A549 (cell line): ENCODE measurements around the gene SIN3A. TPM values are rescaled to one million over a fixed set of nuclear protein-coding genes. Genes with fewer than 3 reads are reported as not detected.

Experiments
- ATAC-seq, 2 experiments: fragments of 200-7000 bp in 1 of 2; fragments of >200 bp in 1 of 2; cut with Nextera tagmentation in 1 of 2; cut with Tn5 transposase in 1 of 2; 3 replicates each; pipeline versions ENCODE4 v1.8.0 to v1.9.1; 2018 to 2020; ENCODE audit warnings: mild to moderate bottlenecking in 1 of 2, moderate library complexity in 1 of 2
- CTCF ChIA-PET: fragments of 300-600 bp; sonication (Branson Sonifier 250); formaldehyde crosslinking; extraction: SDS; loops from one replicate; lab custom pipeline; 2021; ENCODE audit warnings: antibody characterized with exemption, inconsistent platforms; lab: Yijun Ruan, JAX
- POLR2A ChIA-PET: fragments of 350-600 bp; formaldehyde crosslinking; extraction: SDS; loops from one replicate; lab custom pipeline; 2021; ENCODE audit warnings: antibody characterized with exemption, inconsistent platforms; lab: Yijun Ruan, JAX
- DNase-seq, 2 experiments: peaks; one replicate each; pipeline versions ENCODE4 v3.0.0 to v3.0.0-alpha.2; 2011 to 2016; ENCODE audit warnings: low read depth in 1 of 2, low spot score in 1 of 2
- FAIRE-seq: peaks from 2 replicates; lab custom pipeline; 2011; peaks lifted over from hg19 to GRCh38; lab: Jason Lieb, UNC
- H3K27ac ChIP-seq, 2 experiments: fragments of >200 bp; sonication (Bioruptor Twin); formaldehyde crosslinking; 3 replicates each; pipeline ENCODE4 v1.5.1; 2016 to 2017
- H3K4me1 ChIP-seq: fragments of >200 bp; sonication (Bioruptor Twin); formaldehyde crosslinking; 3 replicates; pipeline ENCODE4 v1.6.1; 2016
- H3K4me2 ChIP-seq: fragments of >200 bp; sonication (Bioruptor Twin); formaldehyde crosslinking; 3 replicates; pipeline ENCODE4 v1.6.1; 2016
- H3K4me3 ChIP-seq: fragments of >200 bp; sonication (Bioruptor Twin); formaldehyde crosslinking; 3 replicates; pipeline ENCODE4 v1.5.1; 2016
- H3K9me3 ChIP-seq: fragments of >200 bp; sonication (Bioruptor Twin); formaldehyde crosslinking; 3 replicates; pipeline ENCODE4 v1.6.1; 2016
- CBX2 ChIP-seq: fragments of 200-600 bp; sonication (generic); IDR thresholded peaks from 2 replicates; pipeline ENCODE4 v1.6.1; 2016; ENCODE audit warnings: low read depth, mild to moderate bottlenecking, borderline replicate concordance
- CBX8 ChIP-seq: fragments of 200-600 bp; sonication (generic); IDR thresholded peaks from 2 replicates; pipeline ENCODE4 v1.6.1; 2016
- CHD2 ChIP-seq: fragments of 150-350 bp; IDR thresholded peaks from 2 replicates; pipeline ENCODE4 v1.6.1; 2014; ENCODE audit warnings: low read length; ENCODE audit not compliant: partially characterized antibody
- CHD4 ChIP-seq: fragments of 200-600 bp; sonication (generic); IDR thresholded peaks from 2 replicates; pipeline ENCODE4 v1.6.1; 2016; ENCODE audit warnings: antibody characterized with exemption, mild to moderate bottlenecking, borderline replicate concordance
- GATA3 ChIP-seq: IDR thresholded peaks from 2 replicates; pipeline ENCODE4 v1.6.1; 2012; ENCODE audit warnings: borderline replicate concordance
- HEYL ChIP-seq: fragments of 250-450 bp; sonication (Bioruptor Pico); IDR thresholded peaks from 2 replicates; pipeline ENCODE4 v1.8.0; 2021; ENCODE audit warnings: mild to moderate bottlenecking, moderate library complexity
- JUNB ChIP-seq: fragments of >200 bp; sonication (Bioruptor Twin); formaldehyde crosslinking; IDR thresholded peaks from 2 replicates; pipeline ENCODE4 v1.6.1; 2016
- MAFK ChIP-seq: fragments of 450-650 bp; IDR thresholded peaks from 2 replicates; pipeline ENCODE4 v1.6.1; 2014; ENCODE audit not compliant: partially characterized antibody
- MAZ ChIP-seq: fragments of 150-350 bp; IDR thresholded peaks from 2 replicates; pipeline ENCODE4 v1.6.1; 2014; ENCODE audit warnings: antibody characterized with exemption, low read depth, low read length, borderline replicate concordance
- NPAS2 ChIP-seq: fragments of 250-450 bp; sonication (Bioruptor Pico); IDR thresholded peaks from 2 replicates; pipeline ENCODE4 v1.8.0; 2022; ENCODE audit warnings: mild to moderate bottlenecking, moderate library complexity, borderline replicate concordance
- PBX3 ChIP-seq: IDR thresholded peaks from 2 replicates; pipeline ENCODE4 v1.6.1; 2012
- PHF8 ChIP-seq: fragments of 200-600 bp; sonication (generic); IDR thresholded peaks from 2 replicates; pipeline ENCODE4 v1.6.1; 2016; ENCODE audit warnings: low read depth, mild to moderate bottlenecking, antibody characterized with exemption, moderate library complexity, borderline replicate concordance
- POLR2A ChIP-seq: IDR thresholded peaks from 2 replicates; pipeline ENCODE4 v1.6.1; 2012; ENCODE audit warnings: mild to moderate bottlenecking, low read length
- RARB ChIP-seq: fragments of 250-450 bp; sonication (Bioruptor Pico); IDR thresholded peaks from 2 replicates; pipeline ENCODE4 v1.8.0; 2021; ENCODE audit warnings: mild to moderate bottlenecking, moderate library complexity
- RFX5 ChIP-seq: fragments of 450-650 bp; IDR thresholded peaks from 2 replicates; pipeline ENCODE4 v1.7.1; 2014; ENCODE audit warnings: antibody characterized with exemption, mild to moderate bottlenecking, moderate library complexity
- RNF2 ChIP-seq: fragments of 200-600 bp; sonication (generic); IDR thresholded peaks from 2 replicates; pipeline ENCODE4 v1.6.1; 2016; ENCODE audit warnings: low read depth, mild to moderate bottlenecking, antibody characterized with exemption, moderate library complexity, borderline replicate concordance
- SMC3 ChIP-seq: fragments of >200 bp; sonication (Bioruptor Twin); formaldehyde crosslinking; IDR thresholded peaks from 3 replicates; pipeline ENCODE4 v1.6.1; 2018; ENCODE audit warnings: inconsistent platforms
- USF2 ChIP-seq: fragments of 450-650 bp; IDR thresholded peaks from 2 replicates; pipeline ENCODE4 v1.6.1; 2014; ENCODE audit warnings: antibody characterized with exemption
- ZC3H11A ChIP-seq: fragments of 450-650 bp; IDR thresholded peaks from 2 replicates; pipeline ENCODE4 v1.6.1; 2014; ENCODE audit warnings: antibody characterized with exemption, mild to moderate bottlenecking
- ZFP36 ChIP-seq: fragments of 450-650 bp; IDR thresholded peaks from 2 replicates; pipeline ENCODE4 v1.6.1; 2014; ENCODE audit warnings: borderline replicate concordance; ENCODE audit not compliant: partially characterized antibody
- ZNF302 ChIP-seq: fragments of 250-450 bp; sonication (Bioruptor Pico); IDR thresholded peaks from 2 replicates; pipeline ENCODE4 v1.9.0; 2021; ENCODE audit warnings: inconsistent platforms, mild to moderate bottlenecking, moderate library complexity
- ZSCAN20 ChIP-seq: fragments of 250-450 bp; sonication (Bioruptor Pico); IDR thresholded peaks from 2 replicates; pipeline ENCODE4 v1.8.0; 2022; ENCODE audit warnings: mild to moderate bottlenecking, moderate library complexity
- WGBS: methylation state at CpG from one replicate; pipeline ENCODE4 v1.1.6; 2017; ENCODE audit errors: missing lambda C conversion rate; 5-methylcytosine and 5-hydroxymethylcytosine counted together
- polyA plus RNA-seq, 4 experiments: library from polyadenylated mRNA; depleted of rRNA in 3 of 4; stranded (reverse); fragments of >200 nt; fragmentation: RNase III in 1 of 4; extraction: RNeasy Plus Mini Kit Qiagen cat#74134 plus additional on column Dnase treatment in 1 of 4; gene quantifications; 2 replicates in 3 of 4; 3 replicates in 1 of 4; pipeline ENCODE4 v1.2.3, GENCODE V29; 2011 to 2017
- TF ChIP-seq, protein P1 (sequence below): fragments of 250-450 bp; sonication (Bioruptor Pico); IDR thresholded peaks from 2 replicates; pipeline ENCODE4 v1.5.0; 2021; ENCODE audit warnings: mild to moderate bottlenecking, moderate library complexity, borderline replicate concordance

Gene SIN3A
- polyA plus RNA-seq, 2 of the 4 experiments (the other 2 are of a cell fraction), result 35.9 to 48.7 TPM

- Histone ChIP-seq H3K4me2 (no peak overlapping the region), H3K9me3 (no peaks in the 10 kb centered on the region), H3K4me3 (no peak overlapping the region), H3K4me1 (peaks cover 21% of the 10 kb centered on the region), H3K27ac (no peak overlapping the region)
- FAIRE-seq (no peak), ATAC-seq (no peak), DNase-seq (no peak)
- TF ChIP-seq POLR2A, result 0 out of 2 replicates have a peak, but pooled peaks have one; percentile 14
- TF ChIP-seq CBX2, result no peak
- POLR2A ChIA-PET, result interaction anchor here (4.2 kb wide), 1 partner anchor 87 kb away, joined by 148 read pairs; the partner anchor contains the start of gene SIN3A
- WGBS, result 84% methylated on average over 3 of the region's 3 CpGs
- CTCF ChIA-PET, result interaction anchor here (0.6 to 4.4 kb wide), 11 partner anchors 11 to 274 kb away, joined by 3 to 72 read pairs (median 15); partner anchors contain the start of genes IMP3 and SIN3A
Observed at GRCh38 chr15:75366163-75366562, 85.3 kb downstream of the SIN3A start.

DNA sequence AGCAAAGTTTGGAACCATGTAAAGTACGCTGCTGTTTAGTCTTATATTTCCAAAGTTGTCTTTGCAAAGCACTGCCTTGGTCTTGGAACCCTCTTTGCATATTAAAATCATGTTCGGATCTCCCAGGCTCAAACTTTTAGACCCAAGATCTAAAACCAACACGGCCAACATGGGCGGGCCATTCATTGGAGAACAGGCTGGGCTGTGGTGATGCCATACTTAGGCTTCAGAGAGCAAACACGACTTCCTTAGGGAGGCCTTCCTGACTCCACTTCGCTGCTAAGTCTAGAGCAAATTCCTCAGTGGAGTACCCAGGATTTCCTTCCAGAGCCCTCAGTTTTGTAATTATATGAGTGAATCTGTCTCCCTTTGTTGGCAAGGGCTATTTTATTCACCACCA is 86.6 kb downstream of the SIN3A start:
- FAIRE-seq, result no peak
- POLR2A ChIA-PET, result no interaction called here

DNA sequence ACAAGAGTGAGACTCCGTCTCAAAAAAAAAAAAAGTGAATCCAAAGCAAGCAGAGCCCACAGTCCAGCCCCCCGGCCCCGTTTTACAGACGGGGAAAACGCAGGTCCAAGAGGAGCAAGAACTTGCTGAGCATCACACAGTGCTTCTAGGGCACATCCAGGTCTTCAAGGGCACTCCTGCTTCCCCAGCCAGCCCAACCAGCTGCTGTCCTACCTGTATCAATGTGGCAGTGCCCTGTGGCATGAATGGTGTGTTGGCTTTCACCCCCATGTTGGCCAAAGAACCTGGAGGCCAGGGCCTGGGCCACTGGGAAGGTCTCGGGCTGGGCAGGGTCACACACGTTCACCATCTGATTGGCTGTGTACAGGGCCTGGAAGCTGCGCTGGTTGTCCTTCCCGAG is 87.7 kb downstream of the SIN3A start:
- H3K9me3 ChIP-seq, result no peaks in the 10 kb centered on the region
- CTCF ChIA-PET, result interaction anchor here (1.2 to 2.4 kb wide), 4 partner anchors 11 to 320 kb away, joined by 3 to 6 read pairs (median 4); partner anchors contain the start of genes NEIL1 and SNUPN
- no peak overlapping the region for H3K27ac ChIP-seq
- WGBS, result 93% methylated on average over 9 of the region's 9 CpGs
- POLR2A ChIA-PET, result no interaction called here
- FAIRE-seq, result no peak
- H3K4me1 ChIP-seq, result peaks cover 6% of the 10 kb centered on the region
- TF ChIP-seq ZFP36 (no peak), ZSCAN20 (CRISPR knock-in tag) (no peak), RNF2 (no peak), SMC3 (no peak), MAZ (no peak), USF2 (no peak), JUNB (no peak), PBX3 (no peak), CBX8 (no peak), RFX5 (no peak), RARB (CRISPR knock-in tag) (no peak), PHF8 (no peak), HEYL (no peak), MAFK (no peak)
- H3K4me2 ChIP-seq, result no peak overlapping the region
- DNase-seq, result no peak
- no peak overlapping the region for H3K4me3 ChIP-seq
- ATAC-seq, result no peak

More for the DNA sequence above, 86.6 kb downstream of the SIN3A start:
- TF ChIP-seq RARB (CRISPR knock-in tag) (no peak), CHD2 (no peak), RNF2 (no peak), NPAS2 (CRISPR knock-in tag) (no peak), ZSCAN20 (CRISPR knock-in tag) (no peak), ZNF302 (CRISPR knock-in tag) (no peak), PBX3 (no peak), CHD4 (no peak), RFX5 (no peak), GATA3 (no peak), ZC3H11A (no peak)
- TF ChIP-seq, protein P1, sequence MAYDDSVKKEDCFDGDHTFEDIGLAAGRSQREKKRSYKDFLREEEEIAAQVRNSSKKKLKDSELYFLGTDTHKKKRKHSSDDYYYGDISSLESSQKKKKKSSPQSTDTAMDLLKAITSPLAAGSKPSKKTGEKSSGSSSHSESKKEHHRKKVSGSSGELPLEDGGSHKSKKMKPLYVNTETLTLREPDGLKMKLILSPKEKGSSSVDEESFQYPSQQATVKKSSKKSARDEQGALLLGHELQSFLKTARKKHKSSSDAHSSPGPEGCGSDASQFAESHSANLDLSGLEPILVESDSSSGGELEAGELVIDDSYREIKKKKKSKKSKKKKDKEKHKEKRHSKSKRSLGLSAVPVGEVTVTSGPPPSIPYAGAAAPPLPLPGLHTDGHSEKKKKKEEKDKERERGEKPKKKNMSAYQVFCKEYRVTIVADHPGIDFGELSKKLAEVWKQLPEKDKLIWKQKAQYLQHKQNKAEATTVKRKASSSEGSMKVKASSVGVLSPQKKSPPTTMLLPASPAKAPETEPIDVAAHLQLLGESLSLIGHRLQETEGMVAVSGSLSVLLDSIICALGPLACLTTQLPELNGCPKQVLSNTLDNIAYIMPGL (CRISPR knock-in tag), result no peak
- CTCF ChIA-PET, result interaction anchor here (1.2 to 2.4 kb wide), 2 partner anchors 261 to 319 kb away, joined by 4 to 5 read pairs; partner anchors contain the start of gene SNUPN
- H3K4me2 ChIP-seq, result no peak overlapping the region
- peaks cover 15% of the 10 kb centered on the region for H3K4me1 ChIP-seq
- WGBS, result 90% methylated on average over 6 of the region's 6 CpGs
- ATAC-seq, result no peak
- no peak for DNase-seq
- H3K9me3 ChIP-seq, result no peaks in the 10 kb centered on the region
- H3K4me3 ChIP-seq, result no peak overlapping the region
- no peak overlapping the region for H3K27ac ChIP-seq
